Panc1 (cell line): Measurements from ENCODE around the gene DPP4. TPM values are rescaled to one million over a fixed set of nuclear protein-coding genes. Genes with fewer than 3 reads are reported as not detected.

Experiments
- ATAC-seq: fragments of 200-7000 bp; cut with Tn5 transposase; 2 replicates; pipeline ENCODE4 v1.9.1; 2020; ENCODE audit warnings: mild to moderate bottlenecking, moderate library complexity
- BruUV-seq: library from RNA; stranded (reverse); fragments of 400-500 nt; replicated peaks from 2 replicates; lab custom pipeline; 2021; lab: Mats Ljungman, UMichigan
- CTCF ChIA-PET: fragments of 300-600 bp; sonication (Branson Sonifier 250); formaldehyde crosslinking; loops from one replicate; lab custom pipeline; 2022; ENCODE audit warnings: antibody characterized with exemption; lab: Charles Lee
- POLR2A ChIA-PET: fragments of 300-600 bp; sonication (Branson Sonifier 250); formaldehyde crosslinking; loops from one replicate; lab custom pipeline; 2022; ENCODE audit warnings: antibody characterized with exemption; lab: Charles Lee
- DNase-seq: peaks from one replicate; pipeline ENCODE4 v3.0.0-alpha.2; 2010; ENCODE audit warnings: low read depth, low spot score
- H3K27ac ChIP-seq: 2 replicates; pipeline ENCODE4 v1.5.1; 2011; ENCODE audit warnings: mild to moderate bottlenecking, low read length, inconsistent platforms
- H3K27me3 ChIP-seq: fragments of 200-500 bp; sonication (Bioruptor generic); 2 replicates; pipeline ENCODE4 v1.6.0; 2014; ENCODE audit warnings: low read length, inconsistent platforms; ENCODE audit not compliant: control insufficient read depth, insufficient read depth
- H3K36me3 ChIP-seq: fragments of 200-500 bp; sonication (Bioruptor generic); 2 replicates; pipeline ENCODE4 v1.5.1; 2014; ENCODE audit warnings: inconsistent platforms, mild to moderate bottlenecking, low read length, moderate library complexity; ENCODE audit not compliant: control insufficient read depth, insufficient read depth
- H3K4me1 ChIP-seq: 2 replicates; pipeline ENCODE4 v1.5.1; 2011; ENCODE audit warnings: inconsistent platforms, mild to moderate bottlenecking, low read length, moderate library complexity; ENCODE audit not compliant: control insufficient read depth, insufficient read depth
- H3K4me3 ChIP-seq, 2 experiments: 2 replicates each; pipeline ENCODE4 v1.5.1; 2011 to 2012; ENCODE audit warnings: low read depth in 2 of 2, low read length in 2 of 2, mild to moderate bottlenecking in 2 of 2, inconsistent platforms in 1 of 2, moderate library complexity in 1 of 2
- H3K9me3 ChIP-seq: fragments of 200-500 bp; sonication (Bioruptor generic); 2 replicates; pipeline ENCODE4 v1.5.1; 2014; ENCODE audit warnings: low read depth, mild to moderate bottlenecking, inconsistent platforms, low read length, moderate library complexity; ENCODE audit not compliant: control insufficient read depth, insufficient read depth
- CTCF ChIP-seq: fragments of 450-650 bp; IDR thresholded peaks from 2 replicates; pipeline ENCODE4 v1.5.1; 2017; ENCODE audit warnings: mild to moderate bottlenecking
- POLR2AphosphoS5 ChIP-seq: IDR thresholded peaks from 2 replicates; pipeline ENCODE4 v1.6.1; 2012; ENCODE audit warnings: mild to moderate bottlenecking, low read depth, low read length, moderate library complexity
- SIN3A ChIP-seq: IDR thresholded peaks from 2 replicates; pipeline ENCODE4 v1.6.1; 2012; ENCODE audit warnings: low read depth, mild to moderate bottlenecking, low read length, moderate library complexity, borderline replicate concordance; ENCODE audit not compliant: insufficient read depth
- TCF7L2 ChIP-seq: IDR thresholded peaks from 2 replicates; pipeline ENCODE4 v1.6.1; 2011; ENCODE audit warnings: mild to moderate bottlenecking, low read depth, low read length, inconsistent platforms
- in situ Hi-C: cut with HindIII; loops from 2 replicates; pipeline ENCODE4 v1.10.0; 2016; ENCODE audit warnings: low sequenced_read_pairs, low pct_unique_long_range_greater_than_20kb
- intact Hi-C: fragments of 100-400 bp; cut with micrococcal nuclease; formaldehyde crosslinking; loops from one replicate; pipeline ENCODE4 v1.10.0; 2022; ENCODE audit not compliant: unreplicated experiment
- total RNA-seq: library from RNA; stranded (reverse); gene quantifications from one replicate; pipeline ENCODE4 v1.2.1, GENCODE V29; 2021; ENCODE audit not compliant: unreplicated experiment
- TF ChIP-seq, protein P1 (sequence below), 2 experiments: IDR thresholded peaks; 2 replicates each; pipeline ENCODE4 v1.6.1; 2011 to 2012; ENCODE audit warnings: low read depth in 2 of 2, control low read depth in 1 of 2, low read length in 1 of 2, mild to moderate bottlenecking in 1 of 2, moderate library complexity in 1 of 2; ENCODE audit not compliant: insufficient read depth in 1 of 2

The DPP4 gene
- total RNA-seq, 1 experiment from 2014 or later: 0.23 TPM

GRCh38 chr2:162070228-162070936 is 3.6 kb downstream of the DPP4 start:
- in situ Hi-C loops (no loop called here), intact Hi-C loops (no loop called here)
- peaks cover 14% of the 10 kb centered on the region for H3K27me3 ChIP-seq
- H3K36me3 ChIP-seq: no peaks in the 10 kb centered on the region
- H3K4me3 ChIP-seq: no peak overlapping the region
- ChIA-PET POLR2A (no interaction called here), CTCF (no interaction called here)
- ATAC-seq (no peak), DNase-seq (no peak)
- no peaks in the 10 kb centered on the region for H3K9me3 ChIP-seq
- H3K27ac ChIP-seq: no peak overlapping the region
- H3K4me1 ChIP-seq: peaks cover 6% of the 10 kb centered on the region; the same call in 1 of the 2 replicates
- BruUV-seq: no TSS peak
- TF ChIP-seq SIN3A (no peak), CTCF (no peak), TCF7L2 (no peak), POLR2AphosphoS5 (no peak)
- TF ChIP-seq, protein P1, sequence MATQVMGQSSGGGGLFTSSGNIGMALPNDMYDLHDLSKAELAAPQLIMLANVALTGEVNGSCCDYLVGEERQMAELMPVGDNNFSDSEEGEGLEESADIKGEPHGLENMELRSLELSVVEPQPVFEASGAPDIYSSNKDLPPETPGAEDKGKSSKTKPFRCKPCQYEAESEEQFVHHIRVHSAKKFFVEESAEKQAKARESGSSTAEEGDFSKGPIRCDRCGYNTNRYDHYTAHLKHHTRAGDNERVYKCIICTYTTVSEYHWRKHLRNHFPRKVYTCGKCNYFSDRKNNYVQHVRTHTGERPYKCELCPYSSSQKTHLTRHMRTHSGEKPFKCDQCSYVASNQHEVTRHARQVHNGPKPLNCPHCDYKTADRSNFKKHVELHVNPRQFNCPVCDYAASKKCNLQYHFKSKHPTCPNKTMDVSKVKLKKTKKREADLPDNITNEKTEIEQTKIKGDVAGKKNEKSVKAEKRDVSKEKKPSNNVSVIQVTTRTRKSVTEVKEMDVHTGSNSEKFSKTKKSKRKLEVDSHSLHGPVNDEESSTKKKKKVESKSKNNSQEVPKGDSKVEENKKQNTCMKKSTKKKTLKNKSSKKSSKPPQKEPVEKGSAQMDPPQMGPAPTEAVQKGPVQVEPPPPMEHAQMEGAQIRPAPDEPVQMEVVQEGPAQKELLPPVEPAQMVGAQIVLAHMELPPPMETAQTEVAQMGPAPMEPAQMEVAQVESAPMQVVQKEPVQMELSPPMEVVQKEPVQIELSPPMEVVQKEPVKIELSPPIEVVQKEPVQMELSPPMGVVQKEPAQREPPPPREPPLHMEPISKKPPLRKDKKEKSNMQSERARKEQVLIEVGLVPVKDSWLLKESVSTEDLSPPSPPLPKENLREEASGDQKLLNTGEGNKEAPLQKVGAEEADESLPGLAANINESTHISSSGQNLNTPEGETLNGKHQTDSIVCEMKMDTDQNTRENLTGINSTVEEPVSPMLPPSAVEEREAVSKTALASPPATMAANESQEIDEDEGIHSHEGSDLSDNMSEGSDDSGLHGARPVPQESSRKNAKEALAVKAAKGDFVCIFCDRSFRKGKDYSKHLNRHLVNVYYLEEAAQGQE (IDR thresholded peaks at IDR 0.05; ENCODE audit: insufficient read depth in 1 of 2, low read depth in 2 of 2, low read length in 1 of 2): no peak

DNA sequence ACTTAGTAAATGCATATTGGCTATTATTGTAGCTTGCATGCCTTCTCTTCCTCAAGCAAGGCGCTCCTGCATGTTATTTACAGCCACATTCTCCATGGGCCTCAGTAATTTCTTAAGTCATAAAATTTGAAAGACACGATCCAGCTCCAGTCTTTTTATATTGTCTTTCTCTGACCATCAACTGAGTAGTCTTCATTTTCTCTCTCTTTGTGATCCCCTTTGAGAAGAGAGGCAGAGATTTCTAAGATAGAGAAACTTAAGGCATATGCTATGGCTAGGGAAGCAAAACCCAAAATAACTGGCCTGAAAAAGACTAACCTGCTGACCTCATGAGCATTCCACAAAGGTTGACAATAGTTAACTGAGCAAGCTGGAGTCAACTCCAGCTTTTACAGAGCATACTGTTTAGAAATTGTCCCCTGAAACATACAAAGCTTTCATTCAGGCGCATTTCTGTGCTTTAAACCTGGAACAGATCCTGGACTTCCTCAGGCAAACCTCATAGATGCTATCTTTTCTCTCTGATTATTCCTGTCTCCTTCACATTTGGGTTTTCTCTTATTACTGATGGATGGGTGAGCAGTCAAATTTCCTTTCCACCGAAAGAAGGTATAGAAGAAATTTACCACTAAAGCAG is 4.6 kb downstream of the DPP4 start:
- in situ Hi-C loops: no loop called here
- H3K9me3 ChIP-seq: no peaks in the 10 kb centered on the region
- ATAC-seq (no peak), DNase-seq (no peak)
- POLR2A ChIA-PET: no interaction called here
- CTCF ChIA-PET: no interaction called here
- no peak overlapping the region for H3K27ac ChIP-seq
- no peaks in the 10 kb centered on the region for H3K36me3 ChIP-seq
- peaks cover 11% of the 10 kb centered on the region for H3K27me3 ChIP-seq
- BruUV-seq: no TSS peak
- H3K4me3 ChIP-seq: no peak overlapping the region
- TF ChIP-seq CTCF (no peak), SIN3A (no peak), POLR2AphosphoS5 (no peak), TCF7L2 (no peak)
- TF ChIP-seq, protein P1 (IDR thresholded peaks at IDR 0.05; ENCODE audit: insufficient read depth in 1 of 2, low read depth in 2 of 2, low read length in 1 of 2): no peak
- intact Hi-C loops: no loop called here
- peaks cover 6% of the 10 kb centered on the region; the same call in 1 of the 2 replicates for H3K4me1 ChIP-seq
